Fibroblast of mammary gland (primary cell): ENCODE measurements around the gene ULK3.
A peak's percentile ranks its signal among the peaks of the same experiment; 100 is the strongest.
"Not testable (repeated sequence)": the region's sequence is repeated elsewhere in the genome, so short reads cannot be mapped to it uniquely, and the experiment has no call there.

Experiments
- DNase-seq: peaks from one replicate; pipeline ENCODE4 v3.0.0-alpha.2; 2010; ENCODE audit warnings: low read depth
- H3K4me3 ChIP-seq: 2 replicates; pipeline ENCODE4 v1.5.1; 2011; ENCODE audit warnings: low read depth, mild to moderate bottlenecking, low read length, moderate library complexity; ENCODE audit not compliant: control insufficient read depth
- TF ChIP-seq, protein P1 (sequence below): conservative IDR thresholded peaks from 2 replicates; pipeline ENCODE4 v1.5.1; 2011; ENCODE audit warnings: low read depth, low read length, inconsistent platforms; ENCODE audit not compliant: control insufficient read depth, insufficient read depth

Gene ULK3

GRCh38 chr15:74888716-74889115, 45.8 kb upstream of the ULK3 start:
- H3K4me3 ChIP-seq = no peak overlapping the region
- DNase-seq = no peak
- TF ChIP-seq, protein P1, sequence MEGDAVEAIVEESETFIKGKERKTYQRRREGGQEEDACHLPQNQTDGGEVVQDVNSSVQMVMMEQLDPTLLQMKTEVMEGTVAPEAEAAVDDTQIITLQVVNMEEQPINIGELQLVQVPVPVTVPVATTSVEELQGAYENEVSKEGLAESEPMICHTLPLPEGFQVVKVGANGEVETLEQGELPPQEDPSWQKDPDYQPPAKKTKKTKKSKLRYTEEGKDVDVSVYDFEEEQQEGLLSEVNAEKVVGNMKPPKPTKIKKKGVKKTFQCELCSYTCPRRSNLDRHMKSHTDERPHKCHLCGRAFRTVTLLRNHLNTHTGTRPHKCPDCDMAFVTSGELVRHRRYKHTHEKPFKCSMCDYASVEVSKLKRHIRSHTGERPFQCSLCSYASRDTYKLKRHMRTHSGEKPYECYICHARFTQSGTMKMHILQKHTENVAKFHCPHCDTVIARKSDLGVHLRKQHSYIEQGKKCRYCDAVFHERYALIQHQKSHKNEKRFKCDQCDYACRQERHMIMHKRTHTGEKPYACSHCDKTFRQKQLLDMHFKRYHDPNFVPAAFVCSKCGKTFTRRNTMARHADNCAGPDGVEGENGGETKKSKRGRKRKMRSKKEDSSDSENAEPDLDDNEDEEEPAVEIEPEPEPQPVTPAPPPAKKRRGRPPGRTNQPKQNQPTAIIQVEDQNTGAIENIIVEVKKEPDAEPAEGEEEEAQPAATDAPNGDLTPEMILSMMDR = no peak

DNA sequence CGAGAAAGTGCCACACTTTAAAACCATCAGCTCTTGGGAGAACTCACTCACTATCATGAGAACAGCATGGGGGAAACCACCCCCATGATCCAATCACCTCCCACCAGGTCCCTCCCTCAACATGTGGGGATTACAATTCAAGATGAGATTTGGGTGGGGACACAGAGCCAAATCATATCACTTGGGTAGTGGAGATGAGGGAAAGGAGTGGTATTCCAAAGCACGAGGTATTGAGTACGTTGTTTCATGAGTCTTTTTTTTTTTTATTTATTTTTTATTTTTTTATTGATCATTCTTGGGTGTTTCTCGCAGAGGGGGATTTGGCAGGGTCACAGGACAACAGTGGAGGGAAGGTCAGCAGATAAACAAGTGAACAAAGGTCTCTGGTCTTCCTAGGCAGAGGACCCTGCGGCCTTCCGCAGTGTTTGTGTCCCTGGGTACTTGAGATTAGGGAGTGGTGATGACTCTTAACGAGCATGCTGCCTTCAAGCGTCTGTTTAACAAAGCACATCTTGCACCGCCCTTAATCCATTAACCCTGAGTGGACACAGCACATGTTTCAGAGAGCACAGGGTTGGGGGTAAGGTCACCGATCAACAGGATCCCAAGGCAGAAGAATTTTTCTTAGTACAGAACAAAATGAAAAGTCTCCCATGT, 44.7 kb upstream of the ULK3 start:
- not testable (repeated sequence) for H3K4me3 ChIP-seq, DNase-seq

GRCh38 chr15:74885461-74885860, 42.5 kb upstream of the ULK3 start:
- DNase-seq = no peak
- H3K4me3 ChIP-seq = no peak overlapping the region
- TF ChIP-seq, protein P1 = no peak

DNA sequence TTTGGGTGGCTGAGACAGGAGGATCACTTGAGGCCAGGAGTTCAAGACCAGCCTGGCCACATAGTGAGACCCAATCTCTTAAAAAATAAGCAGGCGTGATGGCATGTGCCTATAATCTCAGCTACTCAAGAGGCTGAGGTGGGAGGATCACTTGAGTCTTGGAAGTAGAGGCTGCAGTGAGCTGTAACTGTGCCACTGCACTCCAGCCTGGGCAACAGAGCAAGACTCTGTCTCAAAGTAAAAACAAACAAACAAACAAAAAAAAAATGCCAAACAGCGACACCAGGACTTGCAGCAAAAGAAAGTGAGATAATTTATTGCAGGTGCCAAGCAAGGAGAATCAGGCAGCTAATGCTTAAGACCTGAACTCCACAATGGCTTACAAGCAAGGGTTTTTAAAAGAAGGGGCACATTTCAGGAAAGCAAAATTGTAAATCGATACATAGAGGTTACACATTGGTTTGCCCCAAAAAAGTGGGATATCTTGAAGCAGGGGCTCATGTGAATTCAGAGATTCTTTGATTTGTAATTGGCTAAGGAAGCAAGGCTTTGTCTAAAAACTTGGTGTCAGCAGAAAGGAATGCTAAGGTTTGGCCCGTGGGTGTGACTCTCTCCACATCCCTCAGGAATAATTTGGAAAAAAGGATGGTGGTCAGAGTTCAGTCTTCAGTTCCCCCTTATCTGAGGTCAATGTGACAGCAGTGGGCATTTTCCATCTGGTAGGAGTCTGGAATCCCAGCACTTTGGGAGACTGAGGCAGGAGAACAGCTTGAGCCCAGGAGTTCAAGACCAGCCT, 41.7 kb upstream of the ULK3 start:
- peak; percentile 12 for DNase-seq
- TF ChIP-seq, protein P1 = no peak
- no peak overlapping the region for H3K4me3 ChIP-seq

- TF ChIP-seq, protein P1 = no peak
- no peak for DNase-seq
- H3K4me3 ChIP-seq = no peak overlapping the region
Measured at GRCh38 chr15:74882528-74882927, 39.6 kb upstream of the ULK3 start.

GRCh38 chr15:74878273-74878672, 35.3 kb upstream of the ULK3 start:
- no peak overlapping the region for H3K4me3 ChIP-seq
- no peak for DNase-seq
- TF ChIP-seq, protein P1 = no peak

DNA sequence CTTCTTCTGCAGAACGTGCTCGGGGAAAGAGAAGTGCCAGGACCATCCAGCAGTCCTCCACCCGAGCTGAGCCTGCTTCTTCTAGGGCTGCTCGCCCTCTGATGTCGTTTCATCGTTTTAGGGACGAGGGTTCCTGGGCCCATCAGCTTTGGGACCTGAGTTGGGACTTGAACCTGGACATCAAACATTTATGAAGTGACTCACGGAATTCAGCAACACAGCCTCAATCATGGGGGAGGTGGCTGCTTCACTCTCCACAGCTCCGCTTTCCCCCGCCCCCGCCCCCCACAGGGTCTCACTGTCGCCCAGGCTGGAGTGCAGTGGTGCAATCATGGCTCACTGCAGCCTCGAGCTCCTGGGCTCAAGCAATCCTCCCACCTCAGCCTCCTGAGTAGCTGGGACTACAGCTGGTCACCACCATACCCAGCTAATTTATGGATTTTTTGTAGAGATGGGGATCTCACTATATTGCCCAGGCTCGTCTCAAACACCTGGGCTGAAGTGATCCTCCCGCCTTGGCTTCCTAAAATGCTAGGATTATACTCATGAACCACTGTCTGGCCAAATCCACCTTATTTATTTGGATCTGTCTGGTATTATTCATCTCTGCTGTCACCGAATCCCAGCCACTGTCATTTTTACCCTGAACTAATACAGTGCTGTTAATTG, 30.9 kb upstream of the ULK3 start:
- peak; percentile 30 for DNase-seq
- TF ChIP-seq, protein P1 = no peak
- H3K4me3 ChIP-seq = peak overlapping the region; percentile 84
